Coronary artery (tissue), 2 donors: ENCODE data around the gene JUNB.
"Not testable (repeated sequence)": the region's sequence is repeated elsewhere in the genome, so short reads cannot be mapped to it uniquely, and the experiment has no call there.

ENCODE experiments used
- DNase-seq: peaks from one replicate; pipeline ENCODE4 v3.0.0-alpha.2; 2017; ENCODE audit warnings: low spot score
- H3K27ac ChIP-seq, 2 donors: fragments of 200-600 bp; sonication (generic); one replicate each; pipeline ENCODE4 v1.5.1; 2016 to 2019
- H3K4me3 ChIP-seq: fragments of 200-600 bp; sonication (generic); 2 replicates; pipeline ENCODE4 v1.5.1; 2016; ENCODE audit warnings: mild to moderate bottlenecking, moderate library complexity
- TF ChIP-seq, protein P1 (sequence below): fragments of 200-600 bp; sonication (generic); IDR thresholded peaks from one replicate; pipeline ENCODE4 v1.5.1; 2019; ENCODE audit warnings: antibody characterized with exemption

The JUNB gene

DNA sequence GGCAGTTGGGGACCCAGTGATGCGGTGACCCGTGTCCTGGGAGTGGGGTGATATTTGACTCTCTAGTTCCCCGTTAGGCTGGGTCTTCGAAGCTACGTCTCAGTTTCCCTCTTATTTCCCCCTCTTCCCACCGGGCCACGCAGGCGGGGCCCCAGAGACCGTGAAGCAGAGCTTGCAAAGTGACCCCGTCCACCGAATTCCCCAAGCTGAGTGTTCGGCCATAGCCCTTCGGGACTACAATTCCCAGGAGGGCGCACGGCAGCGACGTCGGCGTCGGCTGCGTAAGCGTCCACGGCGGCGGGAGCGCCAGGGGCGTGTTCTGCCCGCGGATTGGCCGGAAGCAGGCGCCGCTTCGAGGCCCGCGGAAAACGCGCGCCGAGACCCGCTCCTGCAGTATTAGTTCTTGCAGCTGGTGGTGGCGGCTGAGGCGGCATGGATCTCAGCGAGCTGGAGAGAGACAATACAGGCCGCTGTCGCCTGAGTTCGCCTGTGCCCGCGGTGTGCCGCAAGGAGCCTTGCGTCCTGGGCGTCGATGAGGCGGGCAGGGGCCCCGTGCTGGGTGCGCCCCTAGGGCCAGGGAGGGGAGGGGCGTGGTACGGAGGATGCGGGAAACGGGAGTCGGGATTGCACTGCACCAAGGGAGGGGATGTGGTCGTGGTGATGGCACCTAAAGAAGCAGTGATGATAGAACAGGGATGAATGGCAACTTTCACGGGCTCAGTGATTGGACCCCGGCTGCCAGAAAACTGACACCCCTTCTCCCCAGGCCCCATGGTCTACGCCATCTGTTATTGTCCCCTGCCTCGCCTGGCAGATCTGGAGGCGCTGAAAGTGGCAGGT lies 15.2 kb downstream of the JUNB start, which contains the start of gene RNASEH2A:
Gene RNASEH2A, plus strand, starts transcription at position 343 of the 840 bp plus-strand sequence. Its CDS starts 90 bp downstream, at position 433.
- Histone ChIP-seq H3K4me3 (peak within 1 kb of the TSS; percentile 71), H3K27ac (peak within 1 kb of the TSS; percentile 41 to 53)
- TF ChIP-seq, protein P1, sequence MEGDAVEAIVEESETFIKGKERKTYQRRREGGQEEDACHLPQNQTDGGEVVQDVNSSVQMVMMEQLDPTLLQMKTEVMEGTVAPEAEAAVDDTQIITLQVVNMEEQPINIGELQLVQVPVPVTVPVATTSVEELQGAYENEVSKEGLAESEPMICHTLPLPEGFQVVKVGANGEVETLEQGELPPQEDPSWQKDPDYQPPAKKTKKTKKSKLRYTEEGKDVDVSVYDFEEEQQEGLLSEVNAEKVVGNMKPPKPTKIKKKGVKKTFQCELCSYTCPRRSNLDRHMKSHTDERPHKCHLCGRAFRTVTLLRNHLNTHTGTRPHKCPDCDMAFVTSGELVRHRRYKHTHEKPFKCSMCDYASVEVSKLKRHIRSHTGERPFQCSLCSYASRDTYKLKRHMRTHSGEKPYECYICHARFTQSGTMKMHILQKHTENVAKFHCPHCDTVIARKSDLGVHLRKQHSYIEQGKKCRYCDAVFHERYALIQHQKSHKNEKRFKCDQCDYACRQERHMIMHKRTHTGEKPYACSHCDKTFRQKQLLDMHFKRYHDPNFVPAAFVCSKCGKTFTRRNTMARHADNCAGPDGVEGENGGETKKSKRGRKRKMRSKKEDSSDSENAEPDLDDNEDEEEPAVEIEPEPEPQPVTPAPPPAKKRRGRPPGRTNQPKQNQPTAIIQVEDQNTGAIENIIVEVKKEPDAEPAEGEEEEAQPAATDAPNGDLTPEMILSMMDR, result no peak
- peak; percentile 88 for DNase-seq

DNA sequence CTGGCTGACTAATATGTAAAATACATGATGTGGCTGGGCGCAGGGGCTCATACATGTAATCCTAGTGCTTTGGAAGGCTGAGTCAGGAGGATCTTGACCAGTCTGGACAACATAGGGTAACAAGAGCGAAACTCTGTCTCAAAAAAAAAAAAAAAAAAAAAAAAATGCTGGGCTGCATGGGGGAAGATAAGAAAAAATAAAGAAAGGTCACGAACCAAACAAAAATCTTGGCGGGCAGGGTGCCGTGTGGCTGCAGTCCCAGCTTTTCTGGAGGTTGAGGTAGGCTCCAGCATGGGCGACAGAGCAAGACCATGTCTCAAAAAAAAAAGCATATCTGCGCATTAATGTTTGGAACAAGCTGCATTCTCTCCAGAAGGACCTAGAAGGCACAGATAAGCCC lies 23.8 kb downstream of the JUNB start:
- TF ChIP-seq, protein P1, result no peak
- Histone ChIP-seq H3K27ac (no peak overlapping the region), H3K4me3 (no peak overlapping the region)
- no peak for DNase-seq

DNA sequence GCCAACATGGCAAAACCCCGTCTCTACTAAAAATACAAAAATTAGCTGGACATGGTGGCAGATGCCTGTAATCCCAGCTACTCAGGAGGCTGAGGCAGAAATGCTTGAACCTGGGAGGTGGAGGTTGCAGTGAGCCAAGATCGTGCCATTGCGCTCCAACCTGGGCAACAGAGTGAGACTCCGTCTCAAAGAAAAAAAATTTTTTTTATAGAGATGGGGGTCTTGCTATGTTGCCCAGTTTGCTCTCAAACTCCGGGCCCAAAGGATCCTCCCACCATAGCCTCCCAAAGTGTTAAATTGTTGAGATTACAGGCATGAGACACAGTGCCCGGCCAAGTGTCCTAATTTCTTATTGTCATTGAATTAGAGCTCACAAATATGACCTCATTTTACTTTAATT lies 25.9 kb downstream of the JUNB start:
- H3K27ac ChIP-seq, DNase-seq: not testable (repeated sequence)

DNA sequence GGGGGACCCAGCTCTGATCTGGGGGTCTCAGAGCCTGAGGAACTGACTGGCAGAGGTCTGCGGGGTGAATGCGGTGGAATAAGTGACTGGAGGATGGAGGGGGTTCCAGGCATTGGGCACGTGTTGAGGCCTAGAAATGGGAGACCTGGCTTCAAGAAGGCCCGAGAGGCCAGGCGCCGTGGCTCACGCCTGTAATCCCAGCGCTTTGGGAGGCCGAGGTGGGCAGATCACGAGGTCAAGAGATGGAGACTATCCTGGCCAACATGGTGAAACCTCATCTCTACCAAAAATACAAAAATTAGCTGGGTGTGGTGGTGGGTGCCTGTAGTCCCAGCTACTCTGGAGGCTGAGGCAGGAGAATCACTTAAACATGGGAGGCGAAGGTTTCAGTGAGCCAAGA lies 26.5 kb downstream of the JUNB start:
- not testable (repeated sequence) for H3K27ac ChIP-seq, H3K4me3 ChIP-seq, DNase-seq

More for the DNA sequence above, 25.9 kb downstream of the JUNB start:
- H3K4me3 ChIP-seq, result not testable (repeated sequence)

DNA sequence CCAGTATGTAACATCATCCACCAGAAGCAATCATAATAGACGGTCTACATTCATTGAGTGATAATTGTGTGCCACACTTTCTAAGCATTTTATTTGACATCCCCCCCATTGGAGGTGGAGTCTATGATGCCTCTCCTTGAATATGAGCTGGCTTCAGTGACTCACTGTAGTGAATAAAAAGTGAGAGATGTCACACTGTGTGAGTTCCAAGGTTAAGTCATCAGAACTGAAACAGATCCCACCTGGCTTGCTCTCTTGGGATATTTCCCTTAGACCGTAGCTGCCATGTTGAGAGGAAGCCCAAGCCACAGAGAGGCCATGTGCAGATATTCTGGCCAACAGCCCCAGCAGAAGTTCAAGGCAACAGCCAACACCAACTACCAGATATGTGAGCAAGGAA lies 30.5 kb downstream of the JUNB start:
- H3K27ac ChIP-seq, result no peak overlapping the region
- no peak for DNase-seq
- no peak overlapping the region for H3K4me3 ChIP-seq
- TF ChIP-seq, protein P1, result no peak

DNA sequence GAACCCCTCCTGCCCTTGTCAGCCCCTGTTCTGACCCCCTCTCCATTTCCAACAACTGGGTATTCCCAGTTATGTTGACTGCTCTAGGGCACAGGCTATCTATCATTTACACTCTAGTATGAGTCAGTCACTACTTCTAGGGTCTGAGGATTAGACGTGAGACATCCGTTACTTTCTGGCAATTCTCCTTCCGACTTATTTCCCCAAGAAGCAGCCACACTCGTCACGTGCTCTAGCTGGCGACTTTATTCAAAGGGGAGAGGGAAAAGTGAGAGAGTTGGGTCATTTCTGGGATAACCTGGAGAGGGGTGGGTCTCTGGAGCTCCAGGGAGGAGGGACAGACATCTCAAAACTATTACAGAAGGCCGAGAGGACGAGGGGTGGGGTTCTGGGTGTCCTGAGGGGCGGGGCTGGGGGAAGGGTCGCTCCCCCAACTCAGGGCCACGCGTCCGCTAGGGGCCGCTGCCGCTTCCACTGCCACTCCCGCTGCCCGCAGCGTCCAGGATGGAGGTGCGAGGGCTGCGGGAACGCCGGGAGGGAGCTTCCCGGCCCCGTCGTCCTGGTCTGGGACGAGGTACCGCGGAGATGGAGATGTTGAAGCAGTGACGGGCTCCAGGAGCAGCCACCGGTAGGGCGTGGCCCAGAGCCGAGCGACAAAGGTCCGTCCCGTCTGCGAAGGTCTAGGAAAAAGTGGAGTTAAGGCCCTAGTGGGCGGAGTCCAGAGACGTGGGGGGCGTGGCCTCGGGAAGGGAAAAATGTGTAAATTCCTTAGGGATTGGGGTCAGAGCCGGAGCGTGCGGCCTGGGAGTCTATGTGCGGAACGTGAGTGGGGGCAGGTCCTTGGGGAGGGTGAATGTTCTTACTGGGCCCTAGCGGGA lies 34.2 kb downstream of the JUNB start:
- TF ChIP-seq, protein P1, result no peak
- Histone ChIP-seq H3K4me3 (no peak overlapping the region), H3K27ac (no peak overlapping the region)
- no peak for DNase-seq

DNA sequence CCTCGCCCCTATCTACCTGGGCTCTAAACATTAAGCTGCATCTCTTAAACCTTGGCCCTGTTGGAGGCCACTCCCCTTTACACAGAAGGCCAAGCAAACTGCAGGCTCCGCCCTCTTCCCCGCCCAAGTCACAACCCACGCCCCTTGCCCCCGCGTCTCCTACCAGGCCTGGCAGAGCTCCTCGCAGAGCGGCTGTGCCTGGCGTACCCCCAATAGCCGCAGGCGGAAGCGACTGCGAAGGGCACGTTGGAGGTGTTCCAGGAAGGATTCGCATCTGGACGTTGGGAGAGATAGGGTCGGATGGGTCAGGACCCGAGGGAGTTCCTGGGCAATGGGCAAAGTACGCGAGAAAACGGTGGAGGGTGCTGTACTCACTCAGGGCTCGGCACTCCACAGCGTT lies 37.2 kb downstream of the JUNB start:
- TF ChIP-seq, protein P1, result no peak
- H3K4me3 ChIP-seq, result no peak overlapping the region
- DNase-seq, result no peak
- no peak overlapping the region for H3K27ac ChIP-seq

DNA sequence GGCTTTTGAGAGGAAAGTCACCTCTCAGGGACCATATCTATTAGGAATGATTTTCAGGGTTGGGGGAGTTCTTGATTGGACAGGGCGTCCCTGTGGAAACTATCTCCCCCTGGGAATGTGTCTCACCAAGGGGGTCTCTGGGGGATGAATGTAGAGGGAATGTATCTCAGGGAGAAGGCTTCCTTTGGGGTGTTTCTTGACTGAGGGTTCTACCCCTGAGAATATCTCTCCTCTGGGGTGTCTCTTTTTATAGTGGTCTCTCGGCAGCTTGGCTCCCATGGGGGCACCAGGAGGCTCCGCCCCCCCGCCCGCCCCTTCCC lies 42.1 kb downstream of the JUNB start:
- no peak overlapping the region for H3K27ac ChIP-seq

More for the DNA sequence above, 42.1 kb downstream of the JUNB start:
- TF ChIP-seq, protein P1, result no peak
- peak overlapping the region; percentile 65 for H3K4me3 ChIP-seq
- no peak for DNase-seq
